Neuron (in vitro differentiated cells): ENCODE results near the gene ZNF277.

ENCODE experiments used
- H2AFZ ChIP-seq: one replicate; pipeline ENCODE4 v1.6.1; 2013; ENCODE audit warnings: low read depth, mild to moderate bottlenecking, inconsistent platforms, low read length, moderate library complexity
- H3K27me3 ChIP-seq: one replicate; pipeline ENCODE4 v1.6.1; 2013; ENCODE audit warnings: low read length; ENCODE audit not compliant: insufficient read depth
- H3K36me3 ChIP-seq: one replicate; pipeline ENCODE4 v1.6.1; 2013; ENCODE audit warnings: low read length; ENCODE audit not compliant: insufficient read depth
- H3K4me1 ChIP-seq: one replicate; pipeline ENCODE4 v1.6.1; 2013; ENCODE audit warnings: low read length; ENCODE audit not compliant: insufficient read depth
- H3K4me3 ChIP-seq: 2 replicates; pipeline ENCODE4 v1.5.1; 2013; ENCODE audit warnings: mild to moderate bottlenecking, low read length, moderate library complexity
- H3K9me3 ChIP-seq: one replicate; pipeline ENCODE4 v1.6.1; 2013; ENCODE audit warnings: low read length

Gene ZNF277

GRCh38 chr7:112190120-112190519 lies 16.4 kb upstream of the ZNF277 start:
- H3K4me3 ChIP-seq: no peak overlapping the region
- H2AFZ ChIP-seq: no peak overlapping the region
- H3K4me1 ChIP-seq: peaks cover 2% of the 10 kb centered on the region
- no peaks in the 10 kb centered on the region for H3K27me3 ChIP-seq
- no peaks in the 10 kb centered on the region for H3K36me3 ChIP-seq
- no peaks in the 10 kb centered on the region for H3K9me3 ChIP-seq

- Histone ChIP-seq H3K4me3 (no peak overlapping the region), H3K36me3 (no peaks in the 10 kb centered on the region), H2AFZ (no peak overlapping the region), H3K27me3 (no peaks in the 10 kb centered on the region), H3K4me1 (no peaks in the 10 kb centered on the region), H3K9me3 (no peaks in the 10 kb centered on the region)
These were observed 14.0 kb upstream of the ZNF277 start for GRCh38 chr7:112192236-112193154.

- no peak overlapping the region for H3K4me3 ChIP-seq
- H2AFZ ChIP-seq: no peak overlapping the region
- no peaks in the 10 kb centered on the region for H3K4me1 ChIP-seq
- H3K36me3 ChIP-seq: no peaks in the 10 kb centered on the region
- no peaks in the 10 kb centered on the region for H3K27me3 ChIP-seq
- H3K9me3 ChIP-seq: no peaks in the 10 kb centered on the region
These were observed 12.5 kb upstream of the ZNF277 start for GRCh38 chr7:112193915-112194502.

GRCh38 chr7:112195717-112196116 lies 10.8 kb upstream of the ZNF277 start:
- Histone ChIP-seq H3K27me3 (no peaks in the 10 kb centered on the region), H3K4me3 (no peak overlapping the region), H3K9me3 (no peaks in the 10 kb centered on the region), H3K36me3 (no peaks in the 10 kb centered on the region), H3K4me1 (no peaks in the 10 kb centered on the region), H2AFZ (no peak overlapping the region)

GRCh38 chr7:112197322-112197721 lies 9.2 kb upstream of the ZNF277 start:
- H3K27me3 ChIP-seq: no peaks in the 10 kb centered on the region
- H3K4me3 ChIP-seq: no peak overlapping the region
- H3K9me3 ChIP-seq: no peaks in the 10 kb centered on the region
- H3K4me1 ChIP-seq: no peaks in the 10 kb centered on the region
- no peaks in the 10 kb centered on the region for H3K36me3 ChIP-seq
- no peak overlapping the region for H2AFZ ChIP-seq

GRCh38 chr7:112199035-112199655 lies 7.3 kb upstream of the ZNF277 start:
- Histone ChIP-seq H3K36me3 (no peaks in the 10 kb centered on the region), H3K27me3 (no peaks in the 10 kb centered on the region), H3K9me3 (no peaks in the 10 kb centered on the region), H3K4me1 (peaks cover 13% of the 10 kb centered on the region), H3K4me3 (no peak overlapping the region), H2AFZ (no peak overlapping the region)

- no peaks in the 10 kb centered on the region for H3K27me3 ChIP-seq
- H3K4me1 ChIP-seq: peaks cover 17% of the 10 kb centered on the region
- H2AFZ ChIP-seq: no peak overlapping the region
- H3K9me3 ChIP-seq: no peaks in the 10 kb centered on the region
- no peak overlapping the region for H3K4me3 ChIP-seq
- H3K36me3 ChIP-seq: no peaks in the 10 kb centered on the region
These were observed 6.8 kb upstream of the ZNF277 start for GRCh38 chr7:112199672-112200071.

- H2AFZ ChIP-seq: no peak overlapping the region
These were observed 5.1 kb upstream of the ZNF277 start for GRCh38 chr7:112201411-112201810.

GRCh38 chr7:112201839-112202238 lies 4.7 kb upstream of the ZNF277 start:
- Histone ChIP-seq H2AFZ (no peak overlapping the region), H3K4me1 (peaks cover 17% of the 10 kb centered on the region), H3K9me3 (no peaks in the 10 kb centered on the region), H3K36me3 (no peaks in the 10 kb centered on the region), H3K4me3 (no peak overlapping the region), H3K27me3 (no peaks in the 10 kb centered on the region)

More at GRCh38 chr7:112201411-112201810, 5.1 kb upstream of the ZNF277 start:
- no peaks in the 10 kb centered on the region for H3K36me3 ChIP-seq
- H3K27me3 ChIP-seq: no peaks in the 10 kb centered on the region
- no peaks in the 10 kb centered on the region for H3K9me3 ChIP-seq
- peaks cover 17% of the 10 kb centered on the region for H3K4me1 ChIP-seq
- H3K4me3 ChIP-seq: no peak overlapping the region

GRCh38 chr7:112202816-112203215 lies 3.7 kb upstream of the ZNF277 start:
- H3K9me3 ChIP-seq: no peaks in the 10 kb centered on the region
- H3K4me3 ChIP-seq: peak overlapping the region; percentile 88
- H3K27me3 ChIP-seq: no peaks in the 10 kb centered on the region
- no peaks in the 10 kb centered on the region for H3K36me3 ChIP-seq
- peaks cover 17% of the 10 kb centered on the region for H3K4me1 ChIP-seq
- no peak overlapping the region for H2AFZ ChIP-seq

GRCh38 chr7:112203365-112203739 lies 3.1 kb upstream of the ZNF277 start:
- Histone ChIP-seq H3K9me3 (no peaks in the 10 kb centered on the region), H3K4me1 (peaks cover 17% of the 10 kb centered on the region), H2AFZ (no peak overlapping the region), H3K4me3 (peak overlapping the region; percentile 88), H3K36me3 (no peaks in the 10 kb centered on the region), H3K27me3 (no peaks in the 10 kb centered on the region)

- Histone ChIP-seq H3K4me3 (peak overlapping the region; percentile 88), H3K27me3 (no peaks in the 10 kb centered on the region), H3K9me3 (no peaks in the 10 kb centered on the region)
These were observed 1.8 kb upstream of the ZNF277 start for GRCh38 chr7:112204499-112205342.

More at GRCh38 chr7:112204499-112205342, 1.8 kb upstream of the ZNF277 start:
- H3K36me3 ChIP-seq: no peaks in the 10 kb centered on the region
- peaks cover 17% of the 10 kb centered on the region for H3K4me1 ChIP-seq
- peak overlapping the region; percentile 93 for H2AFZ ChIP-seq
